Measurements from ENCODE around the gene OSTM1. TPM values are rescaled to one million over a fixed set of nuclear protein-coding genes. Genes with fewer than 3 reads are reported as not detected.

Gene OSTM1
- total and polyA plus RNA-seq, 9 of the 15 experiments (the other 6 are each of a cell fraction or from before 2014, with no cell fraction given) = 5.6 to 29.5 (median 16.3) TPM

GRCh38 chr6:108121612-108122011, 47.1 kb upstream of the OSTM1 start:
- 2% methylated on average over 10 of the region's 10 CpGs for WGBS (ENCODE audit: insufficient coverage, low coverage, missing lambda C conversion rate)
- Histone ChIP-seq H3K79me2 (ENCODE audit: control insufficient read depth, insufficient read depth, low read length) (no peaks in the 10 kb centered on the region), H3K9me1 (ENCODE audit: control insufficient read depth, insufficient read depth, low read length) (no peaks in the 10 kb centered on the region), H3K27ac (ENCODE audit: extremely low read depth, low read depth, low read length) (no peak overlapping the region), H3K27me3 (ENCODE audit: control insufficient read depth in 2 of 2, insufficient read depth in 2 of 2, low read length in 2 of 2) (peaks cover 27 to 57% of the 10 kb centered on the region in 2 experiments; a peak in 4 of 5 replicates), H3K36me3 (ENCODE audit: control insufficient read depth, insufficient read depth, low read length) (no peaks in the 10 kb centered on the region), H3K4me2 (ENCODE audit: insufficient read depth, low read length) (no peak overlapping the region), H4K20me1 (replicated peaks; ENCODE audit: control insufficient read depth, insufficient read depth, low read length) (no peaks in the 10 kb centered on the region), H3K4me3 (no peak overlapping the region), H3K9ac (ENCODE audit: insufficient read depth in 1 of 2, low read depth in 2 of 2, low read length in 2 of 2) (no peak overlapping the region), H3K9me3 (replicated peaks; ENCODE audit: control insufficient read depth, insufficient read depth, low read depth, low read length) (no peaks in the 10 kb centered on the region), H3K4me1 (replicated peaks in 1 of 2; ENCODE audit: control insufficient read depth in 2 of 2, insufficient read depth in 2 of 2, low read length in 2 of 2) (peaks cover 0 to 21% of the 10 kb centered on the region in 2 experiments; a peak in 2 of 5 replicates), H2AFZ (ENCODE audit: low read depth, low read length) (no peak overlapping the region)
- DNase-seq (ENCODE audit: extremely low read depth in 1 of 4, low spot score in 3 of 4) = no peak
- ChIA-PET CTCF (ENCODE audit: low intra/inter-chr PET ratio) (no interaction called here), POLR2A (interaction anchor here (0.5 to 1.2 kb wide), 3 partner anchors 12 to 835 kb away, joined by 3 to 4 read pairs (median 4); no protein-coding TSS in a partner anchor)
- in situ Hi-C loops (cut with MboI) (no loop called here), intact Hi-C loops (cut with micrococcal nuclease) (no loop called here)
- ATAC-seq = no peak
- no peak for FAIRE-seq
- no TSS peak for BruUV-seq (replicated peaks)
- TF ChIP-seq ZNF232 (CRISPR knock-in tag; IDR thresholded peaks at IDR 0.05) = no peak
- no peak for TF ChIP-seq SOX6 (IDR thresholded peaks at IDR 0.05)
- TF ChIP-seq ZBTB33 (CRISPR knock-in tag; IDR thresholded peaks at IDR 0.05) = no peak
- TF ChIP-seq DNMT1 (IDR thresholded peaks at IDR 0.05) = no peak
- no peak for TF ChIP-seq ETS1 (conservative IDR thresholded peaks at IDR 0.05; ENCODE audit: control insufficient read depth, low read depth, low read length)
- TF ChIP-seq HMGN3 (IDR thresholded peaks at IDR 0.05; ENCODE audit: borderline replicate concordance, extremely low read depth, insufficient read length, low read depth, low read length) = no peak
- no peak for TF ChIP-seq ZNF512 (tag; IDR thresholded peaks at IDR 0.05)
- TF ChIP-seq MAX (CRISPR knock-in tag; IDR thresholded peaks at IDR 0.05) = no peak
- no peak for TF ChIP-seq MCM7 (IDR thresholded peaks at IDR 0.05)
- no peak for TF ChIP-seq WHSC1 (IDR thresholded peaks at IDR 0.05; ENCODE audit: low read length)
- TF ChIP-seq SRSF1 (IDR thresholded peaks at IDR 0.05; ENCODE audit: low read depth, low read length) = no peak
- no peak for TF ChIP-seq NCOA1 (IDR thresholded peaks at IDR 0.05; ENCODE audit: low read depth)
- no peak for TF ChIP-seq RFX7 (CRISPR knock-in tag; IDR thresholded peaks at IDR 0.05)
- TF ChIP-seq DMBX1 (CRISPR knock-in tag; IDR thresholded peaks at IDR 0.05; ENCODE audit: borderline replicate concordance) = no peak

Measured in K562 (cell line).